Measurements from ENCODE around the gene TARP.

Gene TARP

GRCh38 chr7:38273286-38273995 is at the start of gene TARP:
Gene TARP, minus strand, starts transcription at chr7:38273636.
- no peak for DNase-seq (ENCODE audit: low read depth, low spot score)

- no peak for DNase-seq (ENCODE audit: low read depth, low spot score)
These were observed 49.7 kb upstream of the TARP start for GRCh38 chr7:38323156-38323555.

DNA sequence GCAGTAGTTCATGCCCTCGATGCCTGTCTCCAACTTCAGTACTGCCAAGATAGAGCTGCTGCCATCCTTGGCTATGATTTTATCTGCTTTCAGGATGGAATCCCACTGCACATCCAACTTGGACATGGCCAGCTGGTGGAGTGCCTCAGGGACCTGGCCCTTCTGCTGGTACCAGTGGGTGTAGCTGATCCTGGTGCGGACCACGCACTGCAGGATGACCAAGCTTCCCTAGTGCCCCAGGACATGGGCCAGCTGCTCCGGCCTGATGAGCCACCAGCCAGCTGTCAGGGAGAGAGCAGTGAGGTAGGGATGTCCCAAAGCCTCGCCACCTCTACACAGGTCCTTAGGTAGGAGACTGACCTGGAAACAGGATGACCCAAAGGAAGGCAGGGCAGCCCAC is 49.0 kb upstream of the TARP start:
- no peak for DNase-seq (ENCODE audit: low read depth, low spot score)

DNA sequence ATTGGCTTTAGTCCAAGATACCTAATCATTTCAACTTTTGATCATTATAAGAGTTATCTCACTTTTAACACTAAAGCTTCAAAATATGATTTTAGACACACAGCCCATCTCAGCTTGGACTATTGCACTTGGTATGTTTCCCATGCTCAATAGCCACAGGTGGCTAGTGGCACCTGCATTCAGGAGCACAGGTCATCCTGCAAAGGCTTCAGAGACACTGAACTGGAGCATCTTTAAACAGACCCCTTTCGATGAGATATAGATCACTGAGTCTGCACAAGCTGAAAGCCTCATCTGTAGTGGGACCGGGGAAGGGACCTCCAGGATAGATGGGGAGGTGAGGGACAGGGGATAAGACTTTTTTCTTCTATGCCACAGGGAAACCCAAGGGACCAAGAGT is 48.5 kb upstream of the TARP start:
- no peak for DNase-seq (ENCODE audit: low read depth, low spot score)

- no peak for DNase-seq (ENCODE audit: low read depth, low spot score)
These were observed 48.1 kb upstream of the TARP start for GRCh38 chr7:38321515-38321944.

DNA sequence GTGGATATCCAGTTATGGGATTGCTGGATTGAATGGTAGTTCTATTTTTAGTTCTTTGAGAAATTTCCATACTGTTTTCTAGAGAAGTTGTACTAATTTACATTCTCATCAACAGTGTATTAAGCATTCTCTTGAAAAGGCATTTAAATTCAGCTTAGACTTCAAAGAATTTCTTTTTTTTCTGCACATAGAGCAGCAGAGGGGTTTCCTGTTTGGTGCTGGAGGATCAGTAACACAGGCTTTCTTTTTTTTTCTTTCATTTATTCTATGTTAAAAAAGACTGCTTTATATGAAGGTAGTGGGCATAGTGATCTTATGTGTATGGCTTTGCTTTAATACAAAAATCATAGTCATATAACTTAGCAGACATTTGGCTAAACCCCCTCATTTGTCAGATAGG is 47.6 kb upstream of the TARP start:
- DNase-seq (ENCODE audit: low read depth, low spot score), result no peak

GRCh38 chr7:38319873-38320272 is 46.4 kb upstream of the TARP start:
- DNase-seq (ENCODE audit: low read depth, low spot score), result no peak

DNA sequence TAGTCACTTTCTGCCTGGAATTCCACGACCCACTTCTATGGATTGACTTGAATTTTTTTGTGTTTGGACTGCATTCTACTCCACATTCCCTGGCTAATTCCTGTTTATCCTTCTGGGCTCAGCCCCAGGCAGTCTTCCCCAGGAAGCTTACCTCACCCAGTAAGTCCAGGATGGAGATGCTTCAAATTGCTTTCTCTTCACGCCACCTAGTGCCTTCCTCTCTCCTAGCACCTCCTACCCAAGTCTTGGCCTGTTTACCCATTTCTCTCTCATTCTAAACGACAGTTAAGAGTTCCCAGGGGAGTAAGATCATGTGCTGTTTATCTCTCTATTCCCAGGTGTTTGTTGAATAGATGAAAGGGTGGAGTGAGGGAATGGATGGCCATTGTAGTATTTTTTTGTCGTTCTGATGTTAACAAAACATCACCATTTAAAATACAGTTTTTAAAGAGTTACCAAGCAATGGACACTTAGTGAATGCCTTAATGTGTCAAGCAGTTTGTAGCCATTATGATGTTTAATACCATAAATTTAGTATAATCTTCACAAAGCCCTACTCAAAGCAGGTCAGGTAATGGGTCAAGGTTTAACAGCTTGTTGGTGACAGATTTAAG is 45.5 kb upstream of the TARP start:
- no peak for DNase-seq (ENCODE audit: low read depth, low spot score)

DNA sequence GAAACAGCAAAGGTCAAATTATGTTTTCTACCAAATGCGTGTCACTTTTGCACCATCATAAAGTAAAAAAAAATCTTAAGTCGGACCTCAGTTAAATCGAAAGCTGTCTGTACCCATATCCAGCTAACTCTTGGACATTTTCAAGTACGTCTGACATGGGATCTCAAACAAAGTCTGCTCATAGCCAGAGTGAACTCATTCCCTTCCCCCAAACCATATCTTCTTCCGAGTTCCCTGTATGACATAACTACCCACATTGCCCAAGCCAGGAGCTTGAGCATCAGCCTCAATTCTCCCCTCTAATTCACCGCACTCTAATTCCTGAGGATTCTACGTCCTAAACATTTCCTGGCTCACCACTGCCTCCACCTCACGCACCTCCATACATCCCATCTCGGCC is 44.8 kb upstream of the TARP start:
- no peak for DNase-seq (ENCODE audit: low read depth, low spot score)

GRCh38 chr7:38317515-38317914 is 44.1 kb upstream of the TARP start:
- no peak for DNase-seq (ENCODE audit: low read depth, low spot score)

DNA sequence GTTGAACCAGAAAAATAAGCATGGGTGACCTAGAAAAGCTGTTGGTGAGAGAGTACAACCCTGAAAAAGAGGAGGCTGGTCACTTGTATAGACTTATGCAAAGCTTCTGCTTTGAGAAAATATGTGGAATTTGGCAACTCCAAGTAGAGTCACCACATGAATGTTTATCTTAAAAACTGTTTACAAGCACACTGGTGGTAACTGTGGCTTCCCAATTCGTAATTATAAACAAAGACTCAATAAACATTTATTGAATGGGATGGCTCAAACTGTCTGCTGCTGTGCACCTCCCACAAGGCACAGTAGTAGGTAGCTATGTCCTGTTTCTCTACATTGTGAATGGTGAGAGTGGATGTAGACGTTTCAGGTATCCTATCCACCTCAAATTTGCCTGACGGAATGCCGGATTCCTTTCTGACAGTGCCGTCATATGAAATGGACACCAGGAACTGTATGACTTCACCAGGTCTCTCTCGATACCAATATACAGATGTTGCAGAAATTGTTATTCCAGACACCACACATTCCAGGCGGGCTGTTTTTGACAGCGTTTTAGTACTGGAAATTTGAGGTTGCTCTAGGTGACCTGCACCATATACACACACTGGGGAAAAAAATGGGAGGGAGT is 43.4 kb upstream of the TARP start:
- DNase-seq (ENCODE audit: low read depth, low spot score), result no peak

GRCh38 chr7:38315410-38315809 is 42.0 kb upstream of the TARP start:
- DNase-seq (ENCODE audit: low read depth, low spot score), result no peak

GRCh38 chr7:38312821-38313220 is 39.4 kb upstream of the TARP start:
- DNase-seq (ENCODE audit: low read depth, low spot score), result no peak

GRCh38 chr7:38311329-38311937 is 38.0 kb upstream of the TARP start:
- no peak for DNase-seq (ENCODE audit: low read depth, low spot score)

DNA sequence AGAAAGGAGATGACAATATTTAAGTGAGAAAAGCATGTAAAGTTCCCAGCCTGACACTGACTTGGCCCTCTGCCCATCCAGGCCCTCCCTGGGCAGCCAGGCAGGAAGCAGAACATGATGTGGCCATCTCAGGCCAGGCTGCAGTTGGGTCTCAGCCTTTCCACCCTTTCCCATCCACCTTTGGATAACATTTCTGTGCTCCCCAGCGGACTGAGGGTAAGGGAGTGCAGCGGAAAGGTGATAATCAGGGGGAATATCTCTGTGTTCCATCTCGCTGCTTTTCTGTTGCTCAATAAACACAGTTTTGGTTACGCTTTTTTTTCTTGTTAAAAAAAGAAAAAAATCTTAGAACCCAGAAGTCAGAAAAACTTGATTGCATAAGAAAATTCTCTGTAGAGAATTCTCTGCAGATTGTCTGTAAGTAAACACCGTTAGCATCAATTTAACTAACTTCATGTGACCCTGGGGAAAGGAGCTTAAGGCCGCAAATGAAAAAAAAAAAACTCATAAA is 37.2 kb upstream of the TARP start:
- DNase-seq (ENCODE audit: low read depth, low spot score), result no peak

GRCh38 chr7:38309555-38309954 is 36.1 kb upstream of the TARP start:
- DNase-seq (ENCODE audit: low read depth, low spot score), result no peak

GRCh38 chr7:38308140-38308539 is 34.7 kb upstream of the TARP start:
- DNase-seq (ENCODE audit: low read depth, low spot score), result no peak

DNA sequence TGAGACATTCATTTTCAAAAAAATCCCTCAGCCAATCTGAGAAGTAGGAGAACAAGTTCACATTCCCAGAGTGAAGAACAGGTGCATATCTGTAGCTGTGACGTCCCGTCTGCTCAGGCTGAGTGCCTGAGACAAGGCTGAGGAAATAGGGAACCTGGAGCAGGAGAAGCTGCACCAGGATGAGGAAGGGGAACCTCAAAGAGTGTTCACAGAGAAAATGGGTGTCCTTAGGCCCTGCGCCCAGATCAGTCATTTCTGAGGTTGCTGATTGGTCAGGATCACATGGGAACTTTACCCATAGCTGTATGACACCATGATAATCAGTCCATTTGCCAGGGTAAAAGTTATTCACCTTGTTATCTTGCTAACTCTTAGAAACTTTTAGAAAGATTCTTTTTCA is 34.2 kb upstream of the TARP start:
- DNase-seq (ENCODE audit: low read depth, low spot score), result no peak

GRCh38 chr7:38306914-38307313 is 33.5 kb upstream of the TARP start:
- no peak for DNase-seq (ENCODE audit: low read depth, low spot score)

- DNase-seq (ENCODE audit: low read depth, low spot score), result peak; percentile 31
These were observed 32.7 kb upstream of the TARP start for GRCh38 chr7:38306171-38306570.

DNA sequence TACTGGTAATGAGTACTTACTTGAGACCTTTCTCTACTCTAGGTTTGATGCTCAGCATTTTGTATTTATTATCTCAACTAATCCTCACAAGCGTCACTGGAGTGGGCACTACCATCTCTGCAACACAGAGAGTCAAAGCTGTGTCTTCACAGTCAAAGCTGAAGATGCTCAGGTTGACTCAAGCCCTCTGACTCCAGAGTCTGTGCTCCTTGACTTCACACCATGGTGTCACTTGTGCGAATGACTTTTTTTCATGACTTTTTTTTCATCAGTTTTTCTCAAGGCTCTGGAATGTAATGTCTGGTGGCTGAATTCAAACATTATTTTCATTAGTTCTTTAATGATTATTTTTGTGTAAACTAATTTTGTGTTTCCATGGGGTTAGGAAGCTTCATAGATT is 30.4 kb upstream of the TARP start:
- DNase-seq (ENCODE audit: low read depth, low spot score), result no peak

DNA sequence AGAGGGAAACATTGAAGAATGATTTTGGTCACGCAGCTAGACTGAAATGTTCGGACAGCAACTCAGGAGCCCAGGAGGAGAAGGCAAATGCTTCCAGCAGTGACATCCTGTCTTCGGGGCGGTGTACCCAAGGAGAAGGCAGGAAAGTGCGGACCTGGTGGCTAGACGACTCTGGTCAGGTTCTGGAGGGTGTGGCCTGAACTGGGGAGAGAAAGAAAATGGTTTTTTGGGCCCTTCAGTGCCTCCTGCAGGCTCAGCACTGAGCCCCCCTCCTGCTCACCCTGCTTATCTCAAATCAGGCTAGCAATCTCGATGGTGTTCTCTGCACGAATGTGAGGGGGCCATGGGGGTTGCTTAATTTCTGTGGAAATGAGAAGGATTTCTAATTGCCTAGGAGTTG is 26.7 kb upstream of the TARP start:
- no peak for DNase-seq (ENCODE audit: low read depth, low spot score)
